ENCODE measurements around the gene DENND4A. TPM values are rescaled to one million over a fixed set of nuclear protein-coding genes. Genes with fewer than 3 reads are reported as not detected.
A peak's percentile ranks its signal among the peaks of the same experiment; 100 is the strongest.

The DENND4A gene
- total RNA-seq, 1 experiment from 2014 or later: 62.4 TPM

GRCh38 chr15:65650312-65651041 is 141.6 kb downstream of the DENND4A start:
- no peak overlapping the region for H2AFZ ChIP-seq (ENCODE audit: low read length)
- no peak overlapping the region for H3K4me3 ChIP-seq (ENCODE audit: low read length)
- no peaks in the 10 kb centered on the region for H3K79me2 ChIP-seq (ENCODE audit: low read length)
- no peaks in the 10 kb centered on the region for H4K20me1 ChIP-seq (ENCODE audit: insufficient read depth, low read depth, low read length)
- no peaks in the 10 kb centered on the region for H3K9me3 ChIP-seq (ENCODE audit: low read length)
- no peaks in the 10 kb centered on the region for H3K4me1 ChIP-seq (ENCODE audit: low read length)
- no peaks in the 10 kb centered on the region for H3K9me2 ChIP-seq (replicated peaks; ENCODE audit: insufficient read depth, low read length)
- no peaks in the 10 kb centered on the region for H3K27me3 ChIP-seq (ENCODE audit: low read length)
- H3K4me2 ChIP-seq (ENCODE audit: low read depth, low read length, poor library complexity, severe bottlenecking): no peak overlapping the region
- H3K27ac ChIP-seq (ENCODE audit: low read length): no peak overlapping the region
- H3K9ac ChIP-seq (ENCODE audit: low read length): no peak overlapping the region
- no peak for DNase-seq
- H3K36me3 ChIP-seq (ENCODE audit: insufficient read depth, low read length): peaks cover 29% of the 10 kb centered on the region; the same call in 1 of the 2 replicates

DNA sequence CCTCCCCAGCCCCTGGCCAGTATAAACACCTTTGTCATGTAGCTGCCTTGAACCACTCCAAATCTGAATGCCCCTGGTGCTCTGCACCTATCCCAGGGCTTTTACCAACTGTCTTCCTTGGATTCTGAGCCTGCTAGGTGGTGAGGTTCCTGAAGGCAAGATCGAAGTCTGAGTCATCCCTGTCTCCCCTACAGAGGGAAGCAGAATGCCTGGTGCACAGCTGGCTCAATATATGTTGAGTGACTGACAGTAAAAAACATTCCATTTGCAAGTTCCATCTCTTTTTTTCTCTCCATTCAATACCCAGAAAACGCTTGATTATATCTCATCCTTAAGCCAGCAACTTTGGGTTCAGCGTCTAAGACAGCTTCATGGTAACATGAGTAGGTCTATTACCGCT is 145.6 kb downstream of the DENND4A start:
- H2AFZ ChIP-seq (ENCODE audit: low read length): no peak overlapping the region
- no peak overlapping the region for H3K27ac ChIP-seq (ENCODE audit: low read length)
- H3K9me2 ChIP-seq (replicated peaks; ENCODE audit: insufficient read depth, low read length): no peaks in the 10 kb centered on the region
- peaks cover 4% of the 10 kb centered on the region; the same call in 1 of the 2 replicates for H3K36me3 ChIP-seq (ENCODE audit: insufficient read depth, low read length)
- H3K4me1 ChIP-seq (ENCODE audit: low read length): peaks cover 15% of the 10 kb centered on the region
- no peaks in the 10 kb centered on the region for H3K9me3 ChIP-seq (ENCODE audit: low read length)
- no peak for DNase-seq
- H3K9ac ChIP-seq (ENCODE audit: low read length): no peak overlapping the region
- H3K4me2 ChIP-seq (ENCODE audit: low read depth, low read length, poor library complexity, severe bottlenecking): no peak overlapping the region
- no peaks in the 10 kb centered on the region for H3K79me2 ChIP-seq (ENCODE audit: low read length)
- H3K27me3 ChIP-seq (ENCODE audit: low read length): no peaks in the 10 kb centered on the region
- H4K20me1 ChIP-seq (ENCODE audit: insufficient read depth, low read depth, low read length): no peaks in the 10 kb centered on the region
- H3K4me3 ChIP-seq (ENCODE audit: low read length): no peak overlapping the region

DNA sequence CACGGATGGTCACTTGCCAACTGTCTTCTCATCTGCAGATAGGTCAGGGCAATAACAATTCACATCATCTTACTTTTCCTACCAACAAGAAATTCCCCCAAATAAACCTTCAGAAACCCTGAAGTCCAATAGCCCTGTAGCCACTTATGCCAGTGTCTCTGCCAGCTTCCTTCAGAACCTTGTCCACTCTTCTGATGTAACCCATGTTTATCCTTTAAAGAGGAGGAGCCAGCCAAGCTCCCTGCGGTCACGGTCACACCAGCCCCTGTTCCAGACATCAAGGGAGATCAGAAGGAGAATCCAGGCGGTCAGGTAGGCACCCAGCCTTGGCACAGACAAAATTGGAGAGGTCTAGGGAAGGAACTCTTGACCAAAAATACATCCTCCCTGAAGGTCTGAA is 146.7 kb downstream of the DENND4A start:
- no peak overlapping the region for H3K27ac ChIP-seq (ENCODE audit: low read length)
- no peaks in the 10 kb centered on the region for H3K9me3 ChIP-seq (ENCODE audit: low read length)
- peaks cover 16% of the 10 kb centered on the region for H3K4me1 ChIP-seq (ENCODE audit: low read length)
- H3K36me3 ChIP-seq (ENCODE audit: insufficient read depth, low read length): no peaks in the 10 kb centered on the region
- no peak overlapping the region for H3K4me2 ChIP-seq (ENCODE audit: low read depth, low read length, poor library complexity, severe bottlenecking)
- no peaks in the 10 kb centered on the region for H4K20me1 ChIP-seq (ENCODE audit: insufficient read depth, low read depth, low read length)
- H2AFZ ChIP-seq (ENCODE audit: low read length): no peak overlapping the region
- H3K27me3 ChIP-seq (ENCODE audit: low read length): no peaks in the 10 kb centered on the region
- no peaks in the 10 kb centered on the region for H3K9me2 ChIP-seq (replicated peaks; ENCODE audit: insufficient read depth, low read length)
- DNase-seq: no peak
- no peaks in the 10 kb centered on the region for H3K79me2 ChIP-seq (ENCODE audit: low read length)
- H3K4me3 ChIP-seq (ENCODE audit: low read length): no peak overlapping the region
- no peak overlapping the region for H3K9ac ChIP-seq (ENCODE audit: low read length)

- Histone ChIP-seq H3K4me3 (ENCODE audit: low read length) (no peak overlapping the region), H3K27me3 (ENCODE audit: low read length) (no peaks in the 10 kb centered on the region), H3K36me3 (ENCODE audit: insufficient read depth, low read length) (no peaks in the 10 kb centered on the region), H3K4me1 (ENCODE audit: low read length) (peaks cover 16% of the 10 kb centered on the region), H3K4me2 (ENCODE audit: low read depth, low read length, poor library complexity, severe bottlenecking) (no peak overlapping the region), H3K9me3 (ENCODE audit: low read length) (no peaks in the 10 kb centered on the region), H3K27ac (ENCODE audit: low read length) (no peak overlapping the region), H3K9ac (ENCODE audit: low read length) (no peak overlapping the region), H2AFZ (ENCODE audit: low read length) (no peak overlapping the region), H3K9me2 (replicated peaks; ENCODE audit: insufficient read depth, low read length) (no peaks in the 10 kb centered on the region), H3K79me2 (ENCODE audit: low read length) (no peaks in the 10 kb centered on the region), H4K20me1 (ENCODE audit: insufficient read depth, low read depth, low read length) (no peaks in the 10 kb centered on the region)
- no peak for DNase-seq
These were observed 147.8 kb downstream of the DENND4A start for GRCh38 chr15:65644282-65644681.

DNA sequence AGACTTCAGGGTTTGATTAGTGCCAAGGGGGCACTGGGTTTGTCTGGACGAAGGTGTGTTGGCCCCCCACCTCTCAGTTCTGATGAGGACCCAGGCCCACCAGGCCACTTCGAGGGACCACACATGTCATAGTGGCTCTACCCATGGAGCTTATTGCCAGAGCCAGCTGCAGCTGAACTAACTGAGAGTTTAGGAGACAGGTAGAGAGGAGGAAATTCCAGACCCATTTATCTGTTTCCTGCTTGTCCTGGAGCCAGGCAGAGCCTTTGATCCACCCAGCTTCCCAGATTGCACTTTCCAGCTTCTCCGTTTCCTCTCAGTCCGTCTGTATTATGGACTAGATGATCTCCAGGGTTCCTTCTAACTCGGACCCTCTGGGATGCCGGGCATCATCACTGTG is 149.5 kb downstream of the DENND4A start:
- Histone ChIP-seq H3K79me2 (ENCODE audit: low read length) (no peaks in the 10 kb centered on the region), H3K36me3 (ENCODE audit: insufficient read depth, low read length) (no peaks in the 10 kb centered on the region), H3K9me3 (ENCODE audit: low read length) (no peaks in the 10 kb centered on the region), H3K27me3 (ENCODE audit: low read length) (no peaks in the 10 kb centered on the region), H3K4me3 (ENCODE audit: low read length) (no peak overlapping the region), H2AFZ (ENCODE audit: low read length) (no peak overlapping the region), H4K20me1 (ENCODE audit: insufficient read depth, low read depth, low read length) (no peaks in the 10 kb centered on the region), H3K27ac (ENCODE audit: low read length) (no peak overlapping the region), H3K4me1 (ENCODE audit: low read length) (peaks cover 23% of the 10 kb centered on the region), H3K4me2 (ENCODE audit: low read depth, low read length, poor library complexity, severe bottlenecking) (no peak overlapping the region), H3K9me2 (replicated peaks; ENCODE audit: insufficient read depth, low read length) (no peaks in the 10 kb centered on the region), H3K9ac (ENCODE audit: low read length) (no peak overlapping the region)
- no peak for DNase-seq

DNA sequence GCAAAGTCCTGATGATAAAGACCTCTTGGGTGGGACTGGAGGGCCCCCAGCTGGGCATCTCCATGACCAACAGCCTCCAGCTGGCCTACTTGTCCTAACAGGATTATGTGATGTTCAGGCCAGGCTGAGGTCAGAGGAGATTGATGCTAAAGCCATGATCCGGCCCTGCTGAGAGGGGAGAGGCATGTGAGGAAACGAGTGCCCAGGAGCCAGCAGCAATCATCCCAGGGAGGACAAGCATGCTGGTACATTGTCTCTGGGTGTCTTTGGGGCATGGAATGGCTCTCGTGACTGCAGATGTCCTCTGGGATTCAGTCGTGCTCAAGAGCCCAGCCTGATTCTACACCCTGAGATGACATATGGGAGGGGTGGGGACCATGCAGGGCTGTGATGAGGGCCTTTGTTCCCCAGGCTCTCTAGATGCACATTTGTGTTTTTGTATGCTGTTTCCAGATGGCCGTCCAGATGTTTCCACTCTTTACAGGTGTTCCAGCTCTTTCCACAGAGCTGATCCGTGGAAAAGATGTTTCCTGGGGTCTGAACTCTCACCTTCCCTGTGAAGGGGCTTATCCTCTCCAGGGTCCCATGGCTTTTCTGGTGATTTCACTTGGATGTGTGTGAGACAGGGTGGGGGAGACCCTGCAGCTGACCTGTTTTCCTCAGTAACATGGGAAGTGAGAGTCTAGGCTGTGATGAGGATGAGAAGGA is 150.2 kb downstream of the DENND4A start:
- DNase-seq: no peak
- H3K9ac ChIP-seq (ENCODE audit: low read length): peak overlapping the region; percentile 12; the same call in 1 of the 2 replicates
- H3K79me2 ChIP-seq (ENCODE audit: low read length): no peaks in the 10 kb centered on the region
- no peaks in the 10 kb centered on the region for H3K36me3 ChIP-seq (ENCODE audit: insufficient read depth, low read length)
- H3K4me1 ChIP-seq (ENCODE audit: low read length): peaks cover 23% of the 10 kb centered on the region
- H3K9me3 ChIP-seq (ENCODE audit: low read length): no peaks in the 10 kb centered on the region
- H3K27ac ChIP-seq (ENCODE audit: low read length): peak overlapping the region; percentile 24; the same call in 1 of the 2 replicates
- no peaks in the 10 kb centered on the region for H4K20me1 ChIP-seq (ENCODE audit: insufficient read depth, low read depth, low read length)
- no peaks in the 10 kb centered on the region for H3K9me2 ChIP-seq (replicated peaks; ENCODE audit: insufficient read depth, low read length)
- H3K27me3 ChIP-seq (ENCODE audit: low read length): no peaks in the 10 kb centered on the region
- no peak overlapping the region for H3K4me2 ChIP-seq (ENCODE audit: low read depth, low read length, poor library complexity, severe bottlenecking)
- no peak overlapping the region for H3K4me3 ChIP-seq (ENCODE audit: low read length)
- no peak overlapping the region for H2AFZ ChIP-seq (ENCODE audit: low read length)

DNA sequence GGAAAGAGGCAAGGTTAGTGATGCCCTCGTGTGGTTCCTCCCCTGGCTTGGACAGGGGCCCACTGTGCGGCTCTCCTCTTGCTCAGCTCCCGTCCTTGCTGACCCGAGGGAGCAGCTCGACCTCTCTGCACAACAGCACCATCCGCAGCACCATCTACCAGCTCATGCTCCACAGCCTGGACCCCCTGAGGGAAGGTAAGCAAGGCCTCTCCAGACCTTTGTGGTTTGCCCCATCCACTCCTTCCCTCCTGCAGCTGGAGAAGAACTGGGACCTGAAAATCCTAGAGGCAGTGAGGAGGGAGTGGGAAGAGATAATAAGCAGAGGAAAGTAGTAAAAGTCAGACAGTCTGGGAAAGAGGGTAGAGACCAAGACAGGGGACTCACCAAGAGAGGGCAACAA is 152.6 kb downstream of the DENND4A start:
- H3K27ac ChIP-seq (ENCODE audit: low read length): no peak overlapping the region
- no peaks in the 10 kb centered on the region for H3K79me2 ChIP-seq (ENCODE audit: low read length)
- H2AFZ ChIP-seq (ENCODE audit: low read length): no peak overlapping the region
- H3K4me1 ChIP-seq (ENCODE audit: low read length): peaks cover 23% of the 10 kb centered on the region
- H3K27me3 ChIP-seq (ENCODE audit: low read length): no peaks in the 10 kb centered on the region
- no peaks in the 10 kb centered on the region for H4K20me1 ChIP-seq (ENCODE audit: insufficient read depth, low read depth, low read length)
- no peaks in the 10 kb centered on the region for H3K9me3 ChIP-seq (ENCODE audit: low read length)
- H3K4me2 ChIP-seq (ENCODE audit: low read depth, low read length, poor library complexity, severe bottlenecking): no peak overlapping the region
- H3K4me3 ChIP-seq (ENCODE audit: low read length): no peak overlapping the region
- H3K9me2 ChIP-seq (replicated peaks; ENCODE audit: insufficient read depth, low read length): no peaks in the 10 kb centered on the region
- H3K36me3 ChIP-seq (ENCODE audit: insufficient read depth, low read length): no peaks in the 10 kb centered on the region
- no peak overlapping the region for H3K9ac ChIP-seq (ENCODE audit: low read length)
- no peak for DNase-seq

GRCh38 chr15:65638681-65639089 is 153.4 kb downstream of the DENND4A start:
- DNase-seq: peak; percentile 89
- peaks cover 25% of the 10 kb centered on the region for H3K4me1 ChIP-seq (ENCODE audit: low read length)
- no peaks in the 10 kb centered on the region for H3K9me3 ChIP-seq (ENCODE audit: low read length)
- no peaks in the 10 kb centered on the region for H3K27me3 ChIP-seq (ENCODE audit: low read length)
- no peaks in the 10 kb centered on the region for H3K9me2 ChIP-seq (replicated peaks; ENCODE audit: insufficient read depth, low read length)
- no peaks in the 10 kb centered on the region for H3K36me3 ChIP-seq (ENCODE audit: insufficient read depth, low read length)
- H3K79me2 ChIP-seq (ENCODE audit: low read length): no peaks in the 10 kb centered on the region
- H3K4me3 ChIP-seq (ENCODE audit: low read length): no peak overlapping the region
- no peaks in the 10 kb centered on the region for H4K20me1 ChIP-seq (ENCODE audit: insufficient read depth, low read depth, low read length)
- H3K27ac ChIP-seq (ENCODE audit: low read length): no peak overlapping the region
- no peak overlapping the region for H3K4me2 ChIP-seq (ENCODE audit: low read depth, low read length, poor library complexity, severe bottlenecking)
- no peak overlapping the region for H2AFZ ChIP-seq (ENCODE audit: low read length)
- no peak overlapping the region for H3K9ac ChIP-seq (ENCODE audit: low read length)
